Hepatocyte (in vitro differentiated cells): ENCODE measurements around the gene HOXA6. TPM values are rescaled to one million over a fixed set of nuclear protein-coding genes. Genes with fewer than 3 reads are reported as not detected.

Experiments
- DNase-seq: peaks from one replicate; pipeline ENCODE4 v3.0.0-alpha.2; 2016; ENCODE audit warnings: low spot score
- H2AFZ ChIP-seq: fragments of 200-600 bp; sonication (generic); 2 replicates; pipeline ENCODE4 v1.6.0; 2016; ENCODE audit warnings: antibody characterized with exemption, mild to moderate bottlenecking
- H3K27ac ChIP-seq: fragments of 200-600 bp; sonication (generic); 2 replicates; pipeline ENCODE4 v1.5.1; 2016; ENCODE audit warnings: mild to moderate bottlenecking
- H3K27me3 ChIP-seq: fragments of 200-600 bp; sonication (generic); 2 replicates; pipeline ENCODE4 v1.6.1; 2016
- H3K36me3 ChIP-seq: fragments of 200-600 bp; sonication (generic); replicated peaks from 2 replicates; pipeline ENCODE4 v1.5.1; 2016; ENCODE audit warnings: low read depth; ENCODE audit not compliant: insufficient read depth
- H3K4me1 ChIP-seq: fragments of 200-600 bp; sonication (generic); 2 replicates; pipeline ENCODE4 v1.5.1; 2016; ENCODE audit warnings: mild to moderate bottlenecking, moderate library complexity; ENCODE audit not compliant: insufficient read depth
- H3K4me2 ChIP-seq: fragments of 200-600 bp; sonication (generic); 2 replicates; pipeline ENCODE4 v1.6.0; 2016
- H3K4me3 ChIP-seq: fragments of 200-600 bp; sonication (generic); 2 replicates; pipeline ENCODE4 v1.5.1; 2016; ENCODE audit warnings: mild to moderate bottlenecking
- H3K79me2 ChIP-seq: fragments of 200-600 bp; sonication (generic); 2 replicates; pipeline ENCODE4 v1.6.0; 2017; ENCODE audit warnings: mild to moderate bottlenecking
- H3K9me2 ChIP-seq: fragments of 200-600 bp; sonication (generic); replicated peaks from 2 replicates; pipeline ENCODE4 v1.6.0; 2017; ENCODE audit warnings: mild to moderate bottlenecking; ENCODE audit not compliant: insufficient read depth
- H3K9me3 ChIP-seq: fragments of 200-600 bp; sonication (generic); 2 replicates; pipeline ENCODE4 v1.5.1; 2016; ENCODE audit warnings: low read depth, mild to moderate bottlenecking
- H4K20me1 ChIP-seq: fragments of 200-600 bp; sonication (generic); 2 replicates; pipeline ENCODE4 v1.6.0; 2016; ENCODE audit warnings: mild to moderate bottlenecking; ENCODE audit not compliant: insufficient read depth, poor library complexity, severe bottlenecking
- CTCF ChIP-seq: fragments of 200-600 bp; sonication (generic); IDR thresholded peaks from 2 replicates; pipeline ENCODE4 v1.5.1; 2016; ENCODE audit warnings: antibody characterized with exemption, mild to moderate bottlenecking; ENCODE audit not compliant: poor library complexity
- EZH2 ChIP-seq: fragments of 200-600 bp; sonication (generic); IDR thresholded peaks from 2 replicates; pipeline ENCODE4 v1.6.1; 2016; ENCODE audit warnings: antibody characterized with exemption, mild to moderate bottlenecking, borderline replicate concordance
- EZH2phosphoT487 ChIP-seq: fragments of 200-600 bp; sonication (generic); IDR thresholded peaks from one replicate; pipeline ENCODE4 v1.6.1; 2018; ENCODE audit warnings: antibody characterized with exemption, mild to moderate bottlenecking, low read depth, moderate library complexity; ENCODE audit not compliant: unreplicated experiment, severe bottlenecking
- WGBS: methylation state at CpG from one replicate; pipeline ENCODE4 v1.1.6; 2016; ENCODE audit warnings: low lambda C conversion rate; ENCODE audit errors: missing lambda C conversion rate; 5-methylcytosine and 5-hydroxymethylcytosine counted together
- polyA plus RNA-seq: library from polyadenylated mRNA; unstranded; fragments of >200 nt; fragmentation: Nextera tagmentation; extraction: Ambion mirVana; gene quantifications from 2 replicates; pipeline ENCODE4 v1.2.1, GENCODE V29; 2016
- total RNA-seq: library from RNA; depleted of rRNA; stranded (reverse); fragments of >200 nt; gene quantifications from 2 replicates; pipeline ENCODE4 v1.2.3, GENCODE V29; 2014

Gene HOXA6
- total and polyA plus RNA-seq, 2 experiments from 2014 or later = 0.23 TPM; not detected in 1

GRCh38 chr7:27177795-27178320 lies 30.3 kb upstream of the HOXA6 start:
- Histone ChIP-seq H3K79me2 (peaks cover 89% of the 10 kb centered on the region), H3K36me3 (no peaks in the 10 kb centered on the region), H3K27me3 (peaks cover 92% of the 10 kb centered on the region), H4K20me1 (no peaks in the 10 kb centered on the region), H3K4me3 (peak overlapping the region; percentile 40), H3K27ac (peak overlapping the region; percentile 96), H3K9me2 (no peaks in the 10 kb centered on the region), H2AFZ (no peak overlapping the region), H3K4me2 (peak overlapping the region; percentile 96), H3K9me3 (no peaks in the 10 kb centered on the region), H3K4me1 (peaks cover 26% of the 10 kb centered on the region)
- TF ChIP-seq EZH2 (peak; percentile 8), EZH2phosphoT487 (no peak)
- no peak for DNase-seq
- WGBS = 28% methylated on average over 5 of the region's 5 CpGs

GRCh38 chr7:27176962-27177794 lies 29.6 kb upstream of the HOXA6 start:
- WGBS = 31% methylated on average over 22 of the region's 22 CpGs
- Histone ChIP-seq H3K4me3 (peak overlapping the region; percentile 40), H3K9me3 (no peaks in the 10 kb centered on the region), H2AFZ (no peak overlapping the region), H3K27ac (peak overlapping the region; percentile 96), H3K79me2 (peaks cover 89% of the 10 kb centered on the region), H4K20me1 (no peaks in the 10 kb centered on the region), H3K4me2 (peak overlapping the region; percentile 96), H3K27me3 (peaks cover 92% of the 10 kb centered on the region), H3K36me3 (no peaks in the 10 kb centered on the region), H3K9me2 (no peaks in the 10 kb centered on the region), H3K4me1 (peaks cover 25% of the 10 kb centered on the region)
- TF ChIP-seq CTCF = no peak
- no peak for TF ChIP-seq EZH2phosphoT487
- no peak for TF ChIP-seq EZH2
- DNase-seq = no peak

GRCh38 chr7:27176524-27176845 lies 28.9 kb upstream of the HOXA6 start:
- no peaks in the 10 kb centered on the region for H3K36me3 ChIP-seq
- H3K79me2 ChIP-seq = peaks cover 89% of the 10 kb centered on the region
- peaks cover 3% of the 10 kb centered on the region for H4K20me1 ChIP-seq
- peaks cover 93% of the 10 kb centered on the region for H3K27me3 ChIP-seq
- no peaks in the 10 kb centered on the region for H3K9me2 ChIP-seq
- no peak for TF ChIP-seq CTCF
- TF ChIP-seq EZH2 = no peak
- no peak for TF ChIP-seq EZH2phosphoT487
- no peak for DNase-seq
- H3K9me3 ChIP-seq = no peaks in the 10 kb centered on the region
- H3K4me2 ChIP-seq = peak overlapping the region; percentile 96
- H3K4me3 ChIP-seq = peak overlapping the region; percentile 8
- peak overlapping the region; percentile 96 for H3K27ac ChIP-seq
- H3K4me1 ChIP-seq = peaks cover 18% of the 10 kb centered on the region
- WGBS = 67% methylated on average over 3 of the region's 3 CpGs
- no peak overlapping the region for H2AFZ ChIP-seq
